Measurements from ENCODE around the gene PRPF38B.
"Not testable (repeated sequence)": the region's sequence is repeated elsewhere in the genome, so short reads cannot be mapped to it uniquely, and the experiment has no call there.

Gene PRPF38B

GRCh38 chr1:108691942-108692723, at the start of gene PRPF38B:
PRPF38B (plus strand) TSS chr1:108692310; CDS start chr1:108692592, 282 bp downstream.
- DNase-seq = peak; percentile 93

GRCh38 chr1:108643492-108644335, 48.4 kb upstream of the PRPF38B start:
- DNase-seq = no peak

- DNase-seq = peak; percentile 47
These were observed 47.1 kb upstream of the PRPF38B start for GRCh38 chr1:108644984-108645383.

GRCh38 chr1:108645564-108646184, 46.4 kb upstream of the PRPF38B start:
- no peak for DNase-seq

- no peak for DNase-seq
These were observed 45.9 kb upstream of the PRPF38B start for GRCh38 chr1:108646265-108646647.

- DNase-seq = peak; percentile 76
These were observed 45.4 kb upstream of the PRPF38B start for GRCh38 chr1:108646648-108647269.

- DNase-seq = no peak
These were observed 38.5 kb upstream of the PRPF38B start for GRCh38 chr1:108653431-108654105.

- DNase-seq = no peak
These were observed 34.6 kb upstream of the PRPF38B start for GRCh38 chr1:108657356-108658080.

- DNase-seq = peak; percentile 83
These were observed 31.0 kb upstream of the PRPF38B start, which contains the start of gene HENMT1 for GRCh38 chr1:108661030-108661609. HENMT1 (minus strand) TSS chr1:108661093; CDS start chr1:108659884, 1,209 bp downstream.

GRCh38 chr1:108663074-108663473, 29.0 kb upstream of the PRPF38B start:
- no peak for DNase-seq

GRCh38 chr1:108664481-108664880, 27.6 kb upstream of the PRPF38B start:
- no peak for DNase-seq

GRCh38 chr1:108665067-108665466, 27.0 kb upstream of the PRPF38B start:
- DNase-seq = no peak

GRCh38 chr1:108665771-108666170, 26.3 kb upstream of the PRPF38B start:
- no peak for DNase-seq

GRCh38 chr1:108667422-108667821, 24.7 kb upstream of the PRPF38B start:
- DNase-seq = not testable (repeated sequence)

GRCh38 chr1:108668777-108669176, 23.3 kb upstream of the PRPF38B start:
- DNase-seq = no peak

GRCh38 chr1:108669679-108670078, 22.4 kb upstream of the PRPF38B start:
- DNase-seq = no peak

GRCh38 chr1:108670131-108670773, 21.9 kb upstream of the PRPF38B start:
- DNase-seq = no peak

- no peak for DNase-seq
These were observed 21.0 kb upstream of the PRPF38B start for GRCh38 chr1:108671143-108671542.

GRCh38 chr1:108678706-108679105, 13.4 kb upstream of the PRPF38B start:
- DNase-seq = no peak

- no peak for DNase-seq
These were observed 12.4 kb upstream of the PRPF38B start for GRCh38 chr1:108679586-108680213.

Data from activated T-cell treated with anti-CD3 and anti-CD28 coated beads, Interleukin-2, amount 50 U/mL, for 1 hour (primary cell).